K562 (cell line): ENCODE data around the gene TMEM131L. TPM values are rescaled to one million over a fixed set of nuclear protein-coding genes. Genes with fewer than 3 reads are reported as not detected.

Experiments used
- ESRRA ChIP-seq: fragments of 450-650 bp; IDR thresholded peaks from 2 replicates; pipeline ENCODE4 v1.6.1; 2014; ENCODE audit warnings: low read depth, mild to moderate bottlenecking, moderate library complexity, borderline replicate concordance
- RAD21 ChIP-seq, 2 experiments: fragments of 250-450 bp in 1 of 2; fragments of 450-650 bp in 1 of 2; sonication (Bioruptor Pico) in 1 of 2; formaldehyde crosslinking in 1 of 2; IDR thresholded peaks in 1 of 2; conservative IDR thresholded peaks in 1 of 2; 2 replicates each; pipeline versions ENCODE4 v1.4.0 to v1.8.0; 2020 to 2022; ENCODE audit warnings: mild to moderate bottlenecking in 2 of 2, moderate library complexity in 1 of 2
- RUNX1 ChIP-seq: sonication (generic); IDR thresholded peaks from 2 replicates; pipeline ENCODE4 v1.6.1; 2016; ENCODE audit warnings: antibody characterized with exemption, low read depth
- SMC3 ChIP-seq: conservative IDR thresholded peaks from 2 replicates; pipeline ENCODE4 v1.6.1; 2011; ENCODE audit warnings: low read depth, low read length, improper control_type of control experiment; ENCODE audit not compliant: insufficient read depth
- TRIM28 ChIP-seq: fragments of 450-650 bp; IDR thresholded peaks from 2 replicates; pipeline ENCODE4 v1.6.1; 2017
- polyA plus RNA-seq, 8 experiments: library from polyadenylated mRNA; depleted of rRNA in 4 of 8; stranded (reverse) in 5 of 8; unstranded in 3 of 8; fragments of >200 nt; fragmentation: Nextera tagmentation in 2 of 8; fragmentation: Illumina TruSeq in 1 of 8; extraction: Ambion mirVana in 2 of 8; extraction: Trizol in 1 of 8; gene quantifications; 2 replicates each; pipeline versions ENCODE4 v1.2.1 to v1.2.3, GENCODE V29; 2011 to 2014; ENCODE audit warnings: inconsistent platforms in 1 of 8, missing spikeins in 1 of 8
- total RNA-seq, 7 experiments: library from RNA; depleted of rRNA in 6 of 7; stranded (reverse); fragments of >200 nt in 6 of 7; fragmentation: Illumina TruSeq in 2 of 7; extraction: Trizol in 2 of 7; gene quantifications; 2 replicates each; pipeline versions ENCODE4 v1.2.1 to v1.2.3, GENCODE V29; 2011 to 2021; ENCODE audit warnings: low replicate concordance in 1 of 7
- TF ChIP-seq, protein P1 (sequence below), 3 experiments: IDR thresholded peaks in 2 of 3; conservative IDR thresholded peaks in 1 of 3; 2 replicates each; pipeline ENCODE4 v1.5.1; 2011 to 2012; ENCODE audit warnings: low read length in 3 of 3, mild to moderate bottlenecking in 3 of 3, control low read depth in 2 of 3, improper control_type of control experiment in 1 of 3, inconsistent platforms in 1 of 3, low read depth in 1 of 3, mixed read lengths in 1 of 3, moderate library complexity in 1 of 3; ENCODE audit not compliant: insufficient read depth in 2 of 3
- TF ChIP-seq, protein P2 (sequence below), 2 experiments: fragments of 450-650 bp; formaldehyde crosslinking in 1 of 2; IDR thresholded peaks; 2 replicates each; pipeline versions ENCODE4 v1.4.0 to v1.6.1; 2014 to 2020; ENCODE audit warnings: mild to moderate bottlenecking in 2 of 2, borderline replicate concordance in 1 of 2, low read depth in 1 of 2

TMEM131L gene
- total and polyA plus RNA-seq, 9 of the 15 experiments (the other 6 are each of a cell fraction or from before 2014, with no cell fraction given) = 1.2 to 20.8 (median 12.9) TPM

- TF ChIP-seq RAD21 (CRISPR knock-in tag; conservative IDR thresholded peaks at IDR 0.05 in 1 of 2, IDR thresholded peaks at IDR 0.05 in 1 of 2) (peak in 1 of 2 experiments; percentile 59; a peak in 2 of 4 replicates), RUNX1 (no peak), TRIM28 (no peak), ESRRA (peak; percentile 63; the same call in 1 of the 2 replicates), SMC3 (peak; percentile 28; the same call in 1 of the 2 replicates)
- TF ChIP-seq, protein P1, sequence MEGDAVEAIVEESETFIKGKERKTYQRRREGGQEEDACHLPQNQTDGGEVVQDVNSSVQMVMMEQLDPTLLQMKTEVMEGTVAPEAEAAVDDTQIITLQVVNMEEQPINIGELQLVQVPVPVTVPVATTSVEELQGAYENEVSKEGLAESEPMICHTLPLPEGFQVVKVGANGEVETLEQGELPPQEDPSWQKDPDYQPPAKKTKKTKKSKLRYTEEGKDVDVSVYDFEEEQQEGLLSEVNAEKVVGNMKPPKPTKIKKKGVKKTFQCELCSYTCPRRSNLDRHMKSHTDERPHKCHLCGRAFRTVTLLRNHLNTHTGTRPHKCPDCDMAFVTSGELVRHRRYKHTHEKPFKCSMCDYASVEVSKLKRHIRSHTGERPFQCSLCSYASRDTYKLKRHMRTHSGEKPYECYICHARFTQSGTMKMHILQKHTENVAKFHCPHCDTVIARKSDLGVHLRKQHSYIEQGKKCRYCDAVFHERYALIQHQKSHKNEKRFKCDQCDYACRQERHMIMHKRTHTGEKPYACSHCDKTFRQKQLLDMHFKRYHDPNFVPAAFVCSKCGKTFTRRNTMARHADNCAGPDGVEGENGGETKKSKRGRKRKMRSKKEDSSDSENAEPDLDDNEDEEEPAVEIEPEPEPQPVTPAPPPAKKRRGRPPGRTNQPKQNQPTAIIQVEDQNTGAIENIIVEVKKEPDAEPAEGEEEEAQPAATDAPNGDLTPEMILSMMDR (IDR thresholded peaks at IDR 0.05 in 2 of 3, conservative IDR thresholded peaks at IDR 0.05 in 1 of 3; ENCODE audit: insufficient read depth in 2 of 3, low read depth in 1 of 3, low read length in 3 of 3) = peak; percentile 64 to 76 (median 72)
- TF ChIP-seq, protein P2, sequence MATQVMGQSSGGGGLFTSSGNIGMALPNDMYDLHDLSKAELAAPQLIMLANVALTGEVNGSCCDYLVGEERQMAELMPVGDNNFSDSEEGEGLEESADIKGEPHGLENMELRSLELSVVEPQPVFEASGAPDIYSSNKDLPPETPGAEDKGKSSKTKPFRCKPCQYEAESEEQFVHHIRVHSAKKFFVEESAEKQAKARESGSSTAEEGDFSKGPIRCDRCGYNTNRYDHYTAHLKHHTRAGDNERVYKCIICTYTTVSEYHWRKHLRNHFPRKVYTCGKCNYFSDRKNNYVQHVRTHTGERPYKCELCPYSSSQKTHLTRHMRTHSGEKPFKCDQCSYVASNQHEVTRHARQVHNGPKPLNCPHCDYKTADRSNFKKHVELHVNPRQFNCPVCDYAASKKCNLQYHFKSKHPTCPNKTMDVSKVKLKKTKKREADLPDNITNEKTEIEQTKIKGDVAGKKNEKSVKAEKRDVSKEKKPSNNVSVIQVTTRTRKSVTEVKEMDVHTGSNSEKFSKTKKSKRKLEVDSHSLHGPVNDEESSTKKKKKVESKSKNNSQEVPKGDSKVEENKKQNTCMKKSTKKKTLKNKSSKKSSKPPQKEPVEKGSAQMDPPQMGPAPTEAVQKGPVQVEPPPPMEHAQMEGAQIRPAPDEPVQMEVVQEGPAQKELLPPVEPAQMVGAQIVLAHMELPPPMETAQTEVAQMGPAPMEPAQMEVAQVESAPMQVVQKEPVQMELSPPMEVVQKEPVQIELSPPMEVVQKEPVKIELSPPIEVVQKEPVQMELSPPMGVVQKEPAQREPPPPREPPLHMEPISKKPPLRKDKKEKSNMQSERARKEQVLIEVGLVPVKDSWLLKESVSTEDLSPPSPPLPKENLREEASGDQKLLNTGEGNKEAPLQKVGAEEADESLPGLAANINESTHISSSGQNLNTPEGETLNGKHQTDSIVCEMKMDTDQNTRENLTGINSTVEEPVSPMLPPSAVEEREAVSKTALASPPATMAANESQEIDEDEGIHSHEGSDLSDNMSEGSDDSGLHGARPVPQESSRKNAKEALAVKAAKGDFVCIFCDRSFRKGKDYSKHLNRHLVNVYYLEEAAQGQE (IDR thresholded peaks at IDR 0.05; ENCODE audit: borderline replicate concordance) = peak; percentile 54; the same call in 1 of the 2 replicates
- TF ChIP-seq, protein P2 (CRISPR knock-in tag; IDR thresholded peaks at IDR 0.05; ENCODE audit: low read depth) = no peak
Measured at GRCh38 chr4:153542834-153543233, 76.7 kb downstream of the TMEM131L start (continued).
